ENCODE results near the gene PYGO1.

- no peak for TF ChIP-seq POLR2AphosphoS5 (IDR thresholded peaks at IDR 0.05; ENCODE audit: insufficient read depth in 1 of 2, low read depth in 1 of 2)
- no peak for TF ChIP-seq POLR2A (IDR thresholded peaks at IDR 0.05)
- TF ChIP-seq CTCF (IDR thresholded peaks at IDR 0.05): no peak
Observed at GRCh38 chr15:55522742-55523450, 65.2 kb downstream of the PYGO1 start.
